Coronary artery (tissue), 2 donors: ENCODE data around the gene ZNF14.

Source experiments
- DNase-seq: peaks from one replicate; pipeline ENCODE4 v3.0.0-alpha.2; 2017; ENCODE audit warnings: low spot score
- H3K27ac ChIP-seq, 2 donors: fragments of 200-600 bp; sonication (generic); one replicate each; pipeline ENCODE4 v1.5.1; 2016 to 2019
- H3K4me3 ChIP-seq: fragments of 200-600 bp; sonication (generic); 2 replicates; pipeline ENCODE4 v1.5.1; 2016; ENCODE audit warnings: mild to moderate bottlenecking, moderate library complexity
- CTCF ChIP-seq: fragments of 200-600 bp; sonication (generic); IDR thresholded peaks from one replicate; pipeline ENCODE4 v1.5.1; 2019; ENCODE audit warnings: antibody characterized with exemption

The ZNF14 gene

DNA sequence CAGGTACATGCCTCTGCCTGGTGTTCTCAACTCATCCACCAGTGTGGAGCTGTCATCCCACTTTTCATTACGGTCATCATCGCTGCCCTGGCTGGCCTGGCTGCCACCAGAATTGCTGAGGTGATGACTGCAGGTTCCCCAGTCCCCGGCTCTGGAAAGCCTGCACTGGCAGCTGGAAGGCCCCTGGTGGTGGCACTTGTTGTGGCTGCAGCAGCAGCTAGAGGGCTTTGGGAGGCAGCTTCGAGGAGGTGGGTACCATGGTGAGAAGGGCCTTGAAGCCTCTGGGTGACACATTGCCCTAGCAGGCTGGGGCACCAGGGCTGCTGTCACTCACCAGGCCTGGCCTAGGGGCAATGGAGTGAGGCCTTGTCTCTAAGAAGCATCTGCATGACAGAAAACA, 25.3 kb upstream of the ZNF14 start:
- DNase-seq = no peak
- Histone ChIP-seq H3K4me3 (no peak overlapping the region), H3K27ac (no peak overlapping the region)
- TF ChIP-seq CTCF = no peak

DNA sequence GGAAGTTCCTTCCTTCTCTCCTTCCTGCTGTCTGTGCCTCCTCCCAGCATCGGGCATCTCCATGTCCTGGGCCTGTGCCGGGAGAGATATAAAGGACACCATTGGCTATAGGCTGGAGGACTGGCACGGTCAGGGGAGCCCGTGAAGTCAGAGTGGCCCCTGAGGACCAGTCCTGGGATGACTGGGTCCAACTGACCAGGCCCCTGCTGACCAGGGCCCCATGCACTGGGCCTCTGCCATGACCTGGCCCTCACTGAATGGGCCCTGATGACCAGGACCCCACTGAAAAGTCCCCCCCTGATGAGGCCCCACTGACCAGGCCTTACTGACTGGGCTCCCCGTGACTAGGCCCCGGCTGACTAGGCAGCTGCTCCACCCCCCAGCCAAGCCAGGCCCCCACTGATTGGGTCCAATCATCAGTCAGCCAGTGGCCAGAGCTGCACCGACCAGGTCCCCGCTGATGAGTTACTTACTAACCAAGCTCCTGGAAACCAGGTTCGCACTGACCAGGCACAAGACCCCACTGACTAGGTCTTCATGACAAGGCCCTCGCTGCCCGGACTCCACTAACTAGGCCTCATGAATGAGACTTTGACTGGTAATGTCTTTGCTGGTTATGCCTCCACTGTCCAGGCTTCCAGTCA, 20.0 kb upstream of the ZNF14 start:
- no peak overlapping the region for H3K4me3 ChIP-seq
- DNase-seq = peak; percentile 47
- H3K27ac ChIP-seq = no peak overlapping the region
- no peak for TF ChIP-seq CTCF

DNA sequence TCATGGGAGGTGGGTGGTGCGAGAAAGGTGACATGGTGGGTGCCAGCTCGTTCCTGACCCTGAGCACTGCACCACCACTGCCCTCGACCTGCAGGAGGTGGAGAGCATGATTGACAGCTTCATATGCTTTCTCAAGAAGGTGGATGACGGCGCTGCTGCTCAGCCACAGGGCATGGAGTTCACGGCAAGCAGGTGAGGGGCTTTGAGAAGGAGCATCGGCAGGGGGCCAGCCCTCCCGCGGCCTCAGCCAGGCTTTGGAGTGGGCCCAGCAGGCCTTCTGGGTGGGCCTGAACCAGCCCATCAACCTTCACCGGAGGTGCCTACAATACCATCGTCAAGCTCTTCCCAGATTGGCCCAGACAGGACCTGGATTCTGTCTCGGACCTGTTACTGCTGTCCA, 18.9 kb upstream of the ZNF14 start:
- H3K4me3 ChIP-seq = no peak overlapping the region
- TF ChIP-seq CTCF = no peak
- DNase-seq = peak; percentile 55

DNA sequence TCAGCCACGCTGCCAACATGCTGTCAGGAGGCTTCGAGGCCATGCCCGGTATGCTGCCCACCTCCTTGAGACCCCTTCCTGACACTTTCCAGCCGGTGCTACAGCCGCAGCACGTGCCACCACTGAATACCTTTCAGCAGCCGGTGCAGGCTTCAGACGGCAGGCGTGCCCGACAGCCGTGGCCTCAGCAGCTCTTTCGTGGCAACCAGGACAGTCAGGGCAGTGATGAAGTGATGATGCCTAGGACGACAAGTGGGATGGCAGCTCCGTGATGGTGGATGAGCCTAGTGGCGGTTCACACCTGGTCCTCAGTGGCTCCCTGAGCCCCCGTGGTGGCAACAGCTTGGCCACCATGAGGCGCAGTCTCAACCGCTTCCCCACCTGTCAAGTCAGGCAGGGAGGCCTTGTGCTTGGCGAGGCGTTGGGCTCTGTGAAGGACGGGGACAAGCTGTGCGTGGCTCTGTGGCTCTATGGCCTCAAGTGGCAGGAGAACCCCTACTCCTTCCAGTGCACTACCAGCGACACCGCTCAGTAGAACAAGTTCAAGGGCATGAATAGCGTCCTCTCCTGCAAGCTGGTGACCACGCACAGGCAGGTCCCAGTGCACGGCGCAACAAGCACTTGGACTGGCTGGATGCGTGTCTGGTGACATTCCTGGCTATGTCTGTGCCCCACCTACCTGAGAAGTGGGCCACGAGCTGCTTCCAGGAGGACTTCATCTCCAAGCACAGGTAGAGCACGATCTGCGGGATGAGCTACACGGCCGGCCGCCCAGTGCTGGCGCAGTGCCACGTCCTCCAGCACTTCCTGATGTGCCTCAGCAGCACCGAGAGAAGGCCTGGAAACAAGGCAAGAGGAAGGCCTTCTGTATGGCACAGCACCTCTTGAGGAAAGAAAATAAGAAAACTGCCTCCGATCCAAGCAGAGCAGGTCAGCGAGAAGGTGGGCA, 18.2 kb upstream of the ZNF14 start:
- H3K27ac ChIP-seq = no peak overlapping the region
- TF ChIP-seq CTCF = no peak
- no peak overlapping the region for H3K4me3 ChIP-seq
- peak; percentile 62 for DNase-seq

More for the DNA sequence above, 18.9 kb upstream of the ZNF14 start:
- H3K27ac ChIP-seq = no peak overlapping the region

GRCh38 chr19:19749908-19750841, 17.3 kb upstream of the ZNF14 start:
- peak; percentile 61 for DNase-seq
- H3K27ac ChIP-seq = no peak overlapping the region
- H3K4me3 ChIP-seq = no peak overlapping the region
- TF ChIP-seq CTCF = no peak

DNA sequence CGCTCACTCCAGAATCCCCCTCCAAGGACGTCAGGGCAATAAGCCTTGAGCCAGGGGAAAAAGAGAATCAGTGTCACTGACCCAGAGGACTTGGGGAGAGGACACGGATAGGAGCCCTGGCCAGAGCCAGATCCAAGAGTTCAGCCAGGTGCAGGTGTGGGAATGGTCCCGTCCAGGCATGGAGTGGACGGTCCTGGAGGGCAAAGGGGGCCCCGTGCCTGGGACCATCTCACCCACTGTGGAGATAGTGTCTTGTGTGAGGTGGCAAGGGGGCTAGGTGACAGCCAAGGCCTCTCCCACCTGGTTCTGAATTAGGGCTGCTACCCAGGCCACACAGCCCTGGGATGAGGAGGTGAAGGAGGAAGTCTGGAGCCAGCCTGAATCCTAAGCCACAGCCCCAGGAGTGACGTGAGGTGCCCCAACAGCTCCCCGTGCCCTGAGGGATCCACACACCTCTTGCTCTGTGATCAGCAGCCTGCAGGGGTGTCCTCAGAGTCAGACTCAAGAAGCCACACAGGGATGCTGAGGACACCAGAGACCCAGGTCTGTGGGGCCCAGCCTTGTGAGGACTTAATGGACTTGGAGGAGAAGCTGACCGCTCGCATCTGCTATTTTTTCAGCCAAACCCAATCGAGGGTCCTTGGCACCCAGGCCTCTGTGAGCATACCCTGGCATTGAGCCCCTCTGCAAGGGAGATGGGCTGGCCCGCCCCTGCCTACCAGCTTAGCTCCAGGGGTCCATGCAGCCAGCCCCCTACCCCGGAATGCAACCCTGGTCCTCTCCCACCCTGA, 16.4 kb upstream of the ZNF14 start:
- Histone ChIP-seq H3K4me3 (no peak overlapping the region), H3K27ac (no peak overlapping the region)
- DNase-seq = peak; percentile 64
- no peak for TF ChIP-seq CTCF
